ENCODE results near the gene MTA1. TPM values are rescaled to one million over a fixed set of nuclear protein-coding genes. Genes with fewer than 3 reads are reported as not detected.

MTA1 gene
- total and polyA plus RNA-seq, 9 donors = 41.8 to 112 (median 83.1) TPM

- Histone ChIP-seq H3K9me3 (replicated peaks; ENCODE audit: control insufficient read depth, low read depth, low read length) (no peaks in the 10 kb centered on the region), H3K4me3 (ENCODE audit: low read length) (no peak overlapping the region), H3K27me3 (ENCODE audit: control insufficient read depth, insufficient read depth, low read length) (no peaks in the 10 kb centered on the region), H3K27ac (ENCODE audit: low read length) (no peak overlapping the region), H3K4me1 (ENCODE audit: control insufficient read depth, insufficient read depth, low read length) (peaks cover 21% of the 10 kb centered on the region), H3K36me3 (ENCODE audit: control insufficient read depth, insufficient read depth, low read length) (peaks cover 7% of the 10 kb centered on the region)
- 58% methylated on average over 9 of the region's 10 CpGs for WGBS (ENCODE audit: insufficient coverage)
- no peak for DNase-seq
Measured at GRCh38 chr14:105500726-105501101, 81.1 kb downstream of the MTA1 start.

GRCh38 chr14:105501504-105502291 lies 82.1 kb downstream of the MTA1 start:
- DNase-seq = no peak
- Histone ChIP-seq H3K27me3 (ENCODE audit: control insufficient read depth, insufficient read depth, low read length) (no peaks in the 10 kb centered on the region), H3K9me3 (replicated peaks; ENCODE audit: control insufficient read depth, low read depth, low read length) (no peaks in the 10 kb centered on the region), H3K27ac (ENCODE audit: low read length) (no peak overlapping the region), H3K4me1 (ENCODE audit: control insufficient read depth, insufficient read depth, low read length) (peaks cover 19% of the 10 kb centered on the region), H3K36me3 (ENCODE audit: control insufficient read depth, insufficient read depth, low read length) (peaks cover 7% of the 10 kb centered on the region), H3K4me3 (ENCODE audit: low read length) (no peak overlapping the region)
- 94% methylated on average over 3 of the region's 13 CpGs for WGBS (ENCODE audit: insufficient coverage)

GRCh38 chr14:105502446-105503295 lies 83.0 kb downstream of the MTA1 start:
- 85% methylated on average over 14 of the region's 18 CpGs for WGBS (ENCODE audit: insufficient coverage)
- H3K27me3 ChIP-seq (ENCODE audit: control insufficient read depth, insufficient read depth, low read length) = peaks cover 5% of the 10 kb centered on the region
- H3K4me3 ChIP-seq (ENCODE audit: low read length) = no peak overlapping the region
- H3K36me3 ChIP-seq (ENCODE audit: control insufficient read depth, insufficient read depth, low read length) = peaks cover 7% of the 10 kb centered on the region
- H3K27ac ChIP-seq (ENCODE audit: low read length) = no peak overlapping the region
- no peak for DNase-seq
- no peaks in the 10 kb centered on the region for H3K9me3 ChIP-seq (replicated peaks; ENCODE audit: control insufficient read depth, low read depth, low read length)
- H3K4me1 ChIP-seq (ENCODE audit: control insufficient read depth, insufficient read depth, low read length) = peaks cover 18% of the 10 kb centered on the region

GRCh38 chr14:105503296-105503640 lies 83.6 kb downstream of the MTA1 start:
- H3K4me3 ChIP-seq (ENCODE audit: low read length) = no peak overlapping the region
- no peak overlapping the region for H3K27ac ChIP-seq (ENCODE audit: low read length)
- peaks cover 7% of the 10 kb centered on the region for H3K27me3 ChIP-seq (ENCODE audit: control insufficient read depth, insufficient read depth, low read length)
- peaks cover 7% of the 10 kb centered on the region for H3K36me3 ChIP-seq (ENCODE audit: control insufficient read depth, insufficient read depth, low read length)
- H3K9me3 ChIP-seq (replicated peaks; ENCODE audit: control insufficient read depth, low read depth, low read length) = no peaks in the 10 kb centered on the region
- no peak for DNase-seq
- 68% methylated on average over 7 of the region's 7 CpGs for WGBS (ENCODE audit: insufficient coverage)
- H3K4me1 ChIP-seq (ENCODE audit: control insufficient read depth, insufficient read depth, low read length) = peaks cover 15% of the 10 kb centered on the region

- WGBS (ENCODE audit: insufficient coverage) = 71% methylated on average over 20 of the region's 29 CpGs
- Histone ChIP-seq H3K27me3 (ENCODE audit: control insufficient read depth, insufficient read depth, low read length) (peaks cover 11% of the 10 kb centered on the region), H3K4me1 (ENCODE audit: control insufficient read depth, insufficient read depth, low read length) (peaks cover 7% of the 10 kb centered on the region), H3K9me3 (replicated peaks; ENCODE audit: control insufficient read depth, low read depth, low read length) (no peaks in the 10 kb centered on the region), H3K27ac (ENCODE audit: low read length) (no peak overlapping the region), H3K4me3 (ENCODE audit: low read length) (no peak overlapping the region), H3K36me3 (ENCODE audit: control insufficient read depth, insufficient read depth, low read length) (peaks cover 2% of the 10 kb centered on the region)
- DNase-seq = no peak
Measured at GRCh38 chr14:105503935-105504692, 84.5 kb downstream of the MTA1 start.

GRCh38 chr14:105505101-105505500 lies 85.5 kb downstream of the MTA1 start:
- Histone ChIP-seq H3K9me3 (replicated peaks; ENCODE audit: control insufficient read depth, low read depth, low read length) (no peaks in the 10 kb centered on the region), H3K4me1 (ENCODE audit: control insufficient read depth, insufficient read depth, low read length) (peaks cover under 1% of the 10 kb centered on the region), H3K27ac (ENCODE audit: low read length) (no peak overlapping the region), H3K36me3 (ENCODE audit: control insufficient read depth, insufficient read depth, low read length) (no peaks in the 10 kb centered on the region), H3K27me3 (ENCODE audit: control insufficient read depth, insufficient read depth, low read length) (peaks cover 14% of the 10 kb centered on the region), H3K4me3 (ENCODE audit: low read length) (no peak overlapping the region)
- WGBS (ENCODE audit: insufficient coverage) = 81% methylated on average over 15 of the region's 16 CpGs
- DNase-seq = no peak

- Histone ChIP-seq H3K4me1 (ENCODE audit: control insufficient read depth, insufficient read depth, low read length) (no peaks in the 10 kb centered on the region), H3K36me3 (ENCODE audit: control insufficient read depth, insufficient read depth, low read length) (no peaks in the 10 kb centered on the region), H3K27ac (ENCODE audit: low read length) (no peak overlapping the region), H3K27me3 (ENCODE audit: control insufficient read depth, insufficient read depth, low read length) (peaks cover 24% of the 10 kb centered on the region), H3K4me3 (ENCODE audit: low read length) (no peak overlapping the region), H3K9me3 (replicated peaks; ENCODE audit: control insufficient read depth, low read depth, low read length) (no peaks in the 10 kb centered on the region)
- no peak for DNase-seq
- 69% methylated on average over 13 of the region's 17 CpGs for WGBS (ENCODE audit: insufficient coverage)
Measured at GRCh38 chr14:105507247-105507646, 87.6 kb downstream of the MTA1 start.

- peaks cover 24% of the 10 kb centered on the region for H3K27me3 ChIP-seq (ENCODE audit: control insufficient read depth, insufficient read depth, low read length)
- WGBS (ENCODE audit: insufficient coverage) = 74% methylated on average over 14 of the region's 16 CpGs
Measured at GRCh38 chr14:105508069-105508468, 88.4 kb downstream of the MTA1 start.

GRCh38 chr14:105508601-105509000 lies 89.0 kb downstream of the MTA1 start:
- Histone ChIP-seq H3K27ac (ENCODE audit: low read length) (no peak overlapping the region), H3K9me3 (replicated peaks; ENCODE audit: control insufficient read depth, low read depth, low read length) (no peaks in the 10 kb centered on the region), H3K27me3 (ENCODE audit: control insufficient read depth, insufficient read depth, low read length) (peaks cover 25% of the 10 kb centered on the region), H3K36me3 (ENCODE audit: control insufficient read depth, insufficient read depth, low read length) (no peaks in the 10 kb centered on the region), H3K4me3 (ENCODE audit: low read length) (no peak overlapping the region), H3K4me1 (ENCODE audit: control insufficient read depth, insufficient read depth, low read length) (no peaks in the 10 kb centered on the region)
- 87% methylated on average over 9 of the region's 12 CpGs for WGBS (ENCODE audit: insufficient coverage)
- DNase-seq = no peak

More at GRCh38 chr14:105508069-105508468, 88.4 kb downstream of the MTA1 start:
- H3K27ac ChIP-seq (ENCODE audit: low read length) = no peak overlapping the region
- no peak for DNase-seq
- no peak overlapping the region for H3K4me3 ChIP-seq (ENCODE audit: low read length)
- H3K9me3 ChIP-seq (replicated peaks; ENCODE audit: control insufficient read depth, low read depth, low read length) = no peaks in the 10 kb centered on the region
- no peaks in the 10 kb centered on the region for H3K4me1 ChIP-seq (ENCODE audit: control insufficient read depth, insufficient read depth, low read length)
- no peaks in the 10 kb centered on the region for H3K36me3 ChIP-seq (ENCODE audit: control insufficient read depth, insufficient read depth, low read length)

GRCh38 chr14:105517096-105517495 lies 97.5 kb downstream of the MTA1 start:
- WGBS (ENCODE audit: insufficient coverage) = 43% methylated on average over 5 of the region's 5 CpGs
- Histone ChIP-seq H3K4me3 (ENCODE audit: low read length) (no peak overlapping the region), H3K36me3 (ENCODE audit: control insufficient read depth, insufficient read depth, low read length) (no peaks in the 10 kb centered on the region), H3K4me1 (ENCODE audit: control insufficient read depth, insufficient read depth, low read length) (no peaks in the 10 kb centered on the region), H3K27ac (ENCODE audit: low read length) (no peak overlapping the region), H3K9me3 (replicated peaks; ENCODE audit: control insufficient read depth, low read depth, low read length) (no peaks in the 10 kb centered on the region), H3K27me3 (ENCODE audit: control insufficient read depth, insufficient read depth, low read length) (peaks cover 17% of the 10 kb centered on the region)
- no peak for DNase-seq
